ENCODE results near the gene NAA50. TPM values are rescaled to one million over a fixed set of nuclear protein-coding genes. Genes with fewer than 3 reads are reported as not detected.

NAA50 gene
- total and polyA plus RNA-seq, 2 donors (not counting 1 experiment from before 2014, with no cell fraction given): 27.6 to 116 TPM

- CTCF ChIA-PET: interaction anchor here (0.7 to 7.2 kb wide), 9 partner anchors 12 to 467 kb away, joined by 3 to 92 read pairs (median 4); partner anchors contain the start of genes GRAMD1C and SPICE1
- no peak for ATAC-seq (ENCODE audit: low read depth)
- intact Hi-C loops (cut with micrococcal nuclease): loop anchor here (2.0 to 10.0 kb wide), 6 partner anchors 35 to 1185 kb away; partner anchors contain the start of genes ATG3, GTPBP8 and SLC35A5
- WGBS (ENCODE audit: insufficient coverage): 2% methylated on average over 15 of the region's 18 CpGs
- no peaks in the 10 kb centered on the region for H4K20me1 ChIP-seq (ENCODE audit: control insufficient read depth, insufficient read depth, low read length, poor library complexity, severe bottlenecking)
- Mint-ChIP-seq H3K4me3 (peak overlapping the region; percentile 97), H3K9me3 (ENCODE audit: insufficient read depth) (no peaks in the 10 kb centered on the region), H3K27ac (peak overlapping the region; percentile 100), H3K27me3 (no peaks in the 10 kb centered on the region), H3K4me1 (peaks cover 55% of the 10 kb centered on the region)
- no peaks in the 10 kb centered on the region for H3K36me3 ChIP-seq (replicated peaks in 1 of 2; ENCODE audit: control extremely low read depth in 1 of 2, control insufficient read depth in 1 of 2, extremely low read depth in 1 of 2, insufficient read depth in 2 of 2, low read length in 1 of 2)
- peak overlapping the region; percentile 78 for H3K4me2 ChIP-seq (replicated peaks; ENCODE audit: low read depth, low read length, poor library complexity, severe bottlenecking)
- H2AFZ ChIP-seq (ENCODE audit: insufficient read depth, low read depth, low read length, poor library complexity, severe bottlenecking): peak overlapping the region; percentile 93
- no peaks in the 10 kb centered on the region for H3K9me3 ChIP-seq (ENCODE audit: control extremely low read depth in 1 of 3, control insufficient read depth in 2 of 3, insufficient read depth in 1 of 3, low read length in 2 of 3)
- POLR2A ChIA-PET: interaction anchor here (0.5 to 3.4 kb wide), 14 partner anchors 19 to 1186 kb away, joined by 3 to 24 read pairs (median 4); partner anchors contain the start of genes GRAMD1C, SPICE1 and USF3
- peak overlapping the region; percentile 75 to 94 (median 85) for H3K4me3 ChIP-seq (ENCODE audit: control extremely low read depth in 1 of 5, extremely low read depth in 1 of 5, insufficient read depth in 1 of 5, low read depth in 2 of 5, low read length in 4 of 5)
- H3K9ac ChIP-seq (ENCODE audit: low read length): peak overlapping the region; percentile 90
- peak; percentile 50 for DNase-seq
- H3K4me1 ChIP-seq (ENCODE audit: control insufficient read depth in 2 of 2, insufficient read depth in 2 of 2, low read length in 2 of 2): peaks cover 32 to 42% of the 10 kb centered on the region in 2 donors
- H3K79me2 ChIP-seq (ENCODE audit: control insufficient read depth, insufficient read depth, low read length): peaks cover 76% of the 10 kb centered on the region
- peak overlapping the region; percentile 96 to 99 for H3K27ac ChIP-seq (ENCODE audit: low read length in 2 of 2)
- no peaks in the 10 kb centered on the region for H3K27me3 ChIP-seq (replicated peaks in 1 of 4; ENCODE audit: control extremely low read depth in 1 of 4, control insufficient read depth in 3 of 4, insufficient read depth in 4 of 4, low read length in 3 of 4)
- TF ChIP-seq CTCF (IDR thresholded peaks at IDR 0.05) (no peak), EZH2 (IDR thresholded peaks at IDR 0.05; ENCODE audit: borderline replicate concordance, insufficient read depth, low read depth, low read length, poor library complexity, severe bottlenecking) (no peak)
Observed at GRCh38 chr3:113747283-113748046, 1.4 kb upstream of the NAA50 start.
